Right lobe of liver (tissue), 6 donors: ENCODE data around the gene EIF4G3. TPM values are rescaled to one million over a fixed set of nuclear protein-coding genes. Genes with fewer than 3 reads are reported as not detected.

Source experiments
- ATAC-seq, 4 donors: fragments of 200-7000 bp; cut with Tn5 transposase; one replicate each; pipeline ENCODE4 v1.9.1; 2020; ENCODE audit warnings: mild to moderate bottlenecking in 4 of 4, moderate library complexity in 4 of 4
- DNase-seq, 3 donors: peaks; one replicate each; pipeline ENCODE4 v3.0.0-alpha.2; 2020
- H3K27ac ChIP-seq, 3 donors: fragments of 200-600 bp; one replicate each; pipeline ENCODE4 v1.8.0; 2022
- H3K27me3 ChIP-seq, 2 donors: fragments of 200-600 bp; one replicate each; pipeline ENCODE4 v1.8.0; 2022
- H3K36me3 ChIP-seq, 4 donors: fragments of 200-600 bp; sonication (generic) in 1 of 4; one replicate each; pipeline versions ENCODE4 v1.5.1 to v1.8.0; 2017 to 2022; ENCODE audit warnings: control low read depth in 1 of 4
- H3K4me1 ChIP-seq, 4 donors: fragments of 200-600 bp; sonication (generic) in 1 of 4; one replicate each; pipeline versions ENCODE4 v1.5.1 to v1.8.0; 2017 to 2022; ENCODE audit warnings: control low read depth in 1 of 4
- H3K4me3 ChIP-seq, 3 donors: fragments of 200-600 bp; one replicate each; pipeline ENCODE4 v1.8.0; 2022
- H3K9me3 ChIP-seq, 4 donors: fragments of 200-600 bp; sonication (generic) in 1 of 4; one replicate each; pipeline versions ENCODE4 v1.5.1 to v1.8.0; 2017 to 2022; ENCODE audit warnings: control low read depth in 1 of 4
- CTCF ChIP-seq, 4 donors: fragments of 200-600 bp in 3 of 4; fragments of 450-650 bp in 1 of 4; IDR thresholded peaks; one replicate each; pipeline versions ENCODE4 v1.5.1 to v1.8.0; 2016 to 2022; ENCODE audit warnings: antibody characterized with exemption in 4 of 4, mild to moderate bottlenecking in 2 of 4
- POLR2A ChIP-seq: fragments of 450-650 bp; IDR thresholded peaks from one replicate; pipeline ENCODE4 v1.6.1; 2017; ENCODE audit warnings: antibody characterized with exemption, mild to moderate bottlenecking
- WGBS: methylation state at CpG from one replicate; pipeline ENCODE4 v1.1.6; 2018; ENCODE audit warnings: low coverage, low lambda C conversion rate; ENCODE audit not compliant: insufficient coverage; ENCODE audit errors: missing lambda C conversion rate; 5-methylcytosine and 5-hydroxymethylcytosine counted together
- intact Hi-C, 2 donors: fragments of 100-400 bp; cut with DNase I; formaldehyde crosslinking; loops; one replicate each; pipeline versions ENCODE4 v1.11.2 to v1.14.1; 2022
- total RNA-seq, 6 experiments: library from RNA; depleted of rRNA in 2 of 6; stranded (reverse); fragments of >200 nt in 2 of 6; fragmentation: NEBNext Ultra II Directional in 3 of 6; extraction: Animal tissue kit (Norgen Biotek cat#: 25700) in 3 of 6; gene quantifications; one replicate each; pipeline versions ENCODE4 v1.1.0 to v1.2.4, GENCODE V29; 2016 to 2023
- donor health status: DM: no; HTN: yes; CAD: no.
- donor health status: DM: no; HTN: no; CAD: no.
- donor health status: DM: no; HTN: no; CAD: no.
- donor health status: DM: no; HTN: yes; CAD: no.
- donor health status: DM: no; HTN: yes; CAD: no.

EIF4G3 gene
- total RNA-seq, 6 experiments from 2014 or later: 14.4 to 29.9 (median 23.5) TPM

DNA sequence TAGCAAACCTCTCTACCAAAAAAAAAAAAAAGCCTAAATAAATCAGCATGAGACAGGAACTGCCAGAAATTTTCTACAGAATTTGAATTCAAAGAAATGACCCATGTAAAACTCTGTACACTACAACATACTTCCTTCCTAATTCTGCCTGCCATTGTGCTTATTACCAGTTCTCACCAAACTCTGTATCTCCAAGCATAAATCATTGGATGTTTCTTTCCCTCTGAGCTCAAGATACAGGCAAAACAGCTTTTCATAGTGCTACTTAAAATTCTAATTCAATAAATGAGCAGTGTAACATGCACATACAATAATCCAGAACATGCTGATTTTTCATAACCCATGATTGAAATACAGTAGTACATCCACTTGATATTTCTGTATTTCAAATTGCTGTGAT lies 87.0 kb downstream of the EIF4G3 start:
- no peak for TF ChIP-seq CTCF (IDR thresholded peaks at IDR 0.05)
- TF ChIP-seq POLR2A: no peak
- peaks cover 0 to 2% (median 0%) of the 10 kb centered on the region in 4 donors for H3K36me3 ChIP-seq
- ATAC-seq (peak in 2 of 4 donors; percentile 22 to 24), DNase-seq (no peak)
- H3K9me3 ChIP-seq: no peaks in the 10 kb centered on the region
- intact Hi-C loops: no loop called here
- no peak overlapping the region for H3K27ac ChIP-seq
- no peak overlapping the region for H3K4me3 ChIP-seq
- H3K4me1 ChIP-seq: no peaks in the 10 kb centered on the region
- no peaks in the 10 kb centered on the region for H3K27me3 ChIP-seq

- no peaks in the 10 kb centered on the region for H3K4me1 ChIP-seq
- WGBS: 80% methylated on average over 1 of the region's 2 CpGs
- intact Hi-C loops: no loop called here
- TF ChIP-seq POLR2A: no peak
- no peak for TF ChIP-seq CTCF (IDR thresholded peaks at IDR 0.05)
- no peaks in the 10 kb centered on the region for H3K9me3 ChIP-seq
- DNase-seq (no peak), ATAC-seq (no peak)
- no peaks in the 10 kb centered on the region for H3K27me3 ChIP-seq
- no peak overlapping the region for H3K27ac ChIP-seq
- peaks cover 0 to 2% (median 0%) of the 10 kb centered on the region in 4 donors for H3K36me3 ChIP-seq
- H3K4me3 ChIP-seq: no peak overlapping the region
These were observed 87.4 kb downstream of the EIF4G3 start for GRCh38 chr1:21089299-21089698.

DNA sequence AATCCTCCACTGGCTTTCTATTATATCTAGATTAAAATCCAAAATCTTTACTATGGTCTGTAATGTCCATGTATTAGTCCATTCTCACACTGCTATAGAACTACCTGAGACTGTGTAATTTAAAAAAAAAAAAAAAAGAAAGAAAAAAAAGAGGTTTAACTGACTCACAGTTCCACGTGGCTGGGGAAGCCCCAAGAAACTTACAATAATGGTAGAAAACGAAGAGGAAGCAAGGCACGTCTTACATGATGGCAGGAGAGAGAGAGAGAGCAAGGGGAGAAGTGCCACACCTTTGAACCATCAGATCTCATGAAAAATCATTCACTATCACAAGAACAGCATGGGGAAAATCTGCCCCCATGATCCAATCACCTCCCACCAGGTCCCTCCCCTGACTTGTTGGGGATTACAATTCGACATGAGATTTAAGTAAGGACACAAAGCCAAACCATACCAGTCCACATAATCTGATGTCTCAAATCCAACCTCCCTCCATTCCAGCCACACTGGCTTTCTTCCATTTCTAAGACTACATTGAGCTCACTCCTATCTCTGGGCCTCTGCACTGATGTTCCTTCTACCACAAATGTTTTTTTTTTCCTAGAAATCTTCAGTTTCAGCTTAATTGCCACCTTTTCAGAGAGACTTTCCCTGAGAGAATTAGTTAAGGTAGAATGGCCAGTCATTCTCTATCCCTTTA lies 92.4 kb downstream of the EIF4G3 start:
- no peak overlapping the region for H3K27ac ChIP-seq
- no peak overlapping the region for H3K4me3 ChIP-seq
- peaks cover 0 to 2% (median 0%) of the 10 kb centered on the region in 4 donors for H3K36me3 ChIP-seq
- ATAC-seq (no peak), DNase-seq (no peak)
- no peaks in the 10 kb centered on the region for H3K27me3 ChIP-seq
- TF ChIP-seq CTCF (IDR thresholded peaks at IDR 0.05): no peak
- no peak for TF ChIP-seq POLR2A
- H3K9me3 ChIP-seq: no peaks in the 10 kb centered on the region
- WGBS: 54% methylated on average over 4 of the region's 4 CpGs
- peaks cover 0 to 4% (median 0%) of the 10 kb centered on the region in 4 donors for H3K4me1 ChIP-seq
- intact Hi-C loops: no loop called here

DNA sequence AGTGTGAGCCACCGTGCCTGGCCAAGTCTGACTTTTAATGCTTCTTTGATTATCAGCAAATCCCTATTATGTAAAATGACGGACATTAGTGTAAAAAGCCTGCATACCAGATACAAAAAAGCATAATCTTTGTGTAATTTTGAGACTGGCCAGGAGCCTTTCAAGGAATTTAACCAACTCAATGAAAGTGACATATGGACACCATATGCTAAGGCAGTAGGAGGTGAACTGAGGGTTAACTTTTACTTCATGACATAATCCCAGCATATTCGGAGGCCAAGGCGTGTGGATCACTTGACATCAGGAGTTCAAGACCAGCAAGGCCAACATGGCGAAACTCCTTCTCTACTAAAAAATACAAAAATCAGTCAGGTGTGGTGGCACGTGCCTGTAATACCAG lies 94.6 kb downstream of the EIF4G3 start:
- 94% methylated on average over 6 of the region's 6 CpGs for WGBS
- Histone ChIP-seq H3K4me1 (peaks cover 0 to 4% (median 0%) of the 10 kb centered on the region in 4 donors), H3K9me3 (no peaks in the 10 kb centered on the region), H3K27ac (no peak overlapping the region), H3K27me3 (no peaks in the 10 kb centered on the region), H3K4me3 (no peak overlapping the region), H3K36me3 (peaks cover 0 to 2% (median 0%) of the 10 kb centered on the region in 4 donors)
- no peak for ATAC-seq
- intact Hi-C loops: no loop called here
- DNase-seq: no peak
- no peak for TF ChIP-seq CTCF (IDR thresholded peaks at IDR 0.05)
- TF ChIP-seq POLR2A: no peak
